MM.1S (cell line): ENCODE data around the gene RPTOR.

Source experiments
- DNase-seq: peaks from one replicate; pipeline ENCODE4 v3.0.0-alpha.2; 2015
- H2AFZ ChIP-seq: fragments of 300-600 bp; sonication (generic); 2 replicates; pipeline ENCODE4 v1.6.0; 2016; ENCODE audit warnings: antibody characterized with exemption, low read length
- H3F3A ChIP-seq: fragments of 300-600 bp; sonication (generic); 2 replicates; pipeline ENCODE4 v1.6.1; 2016; ENCODE audit warnings: mild to moderate bottlenecking, antibody characterized with exemption, low read length, moderate library complexity, mixed read lengths; ENCODE audit not compliant: insufficient read depth
- H3K27ac ChIP-seq: fragments of 300-600 bp; sonication (generic); 2 replicates; pipeline ENCODE4 v1.5.1; 2016; ENCODE audit warnings: mild to moderate bottlenecking, low read length
- H3K27me3 ChIP-seq: fragments of 300-600 bp; sonication (generic); replicated peaks from 2 replicates; pipeline ENCODE4 v1.6.0; 2016; ENCODE audit warnings: low read length; ENCODE audit not compliant: insufficient read depth
- H3K36me3 ChIP-seq: fragments of 300-600 bp; sonication (generic); replicated peaks from 2 replicates; pipeline ENCODE4 v1.6.1; 2016; ENCODE audit warnings: mild to moderate bottlenecking, low read length, mixed read lengths; ENCODE audit not compliant: insufficient read depth
- H3K4me1 ChIP-seq: fragments of 300-600 bp; sonication (generic); 2 replicates; pipeline ENCODE4 v1.6.1; 2016; ENCODE audit warnings: low read length, mixed read lengths
- H3K4me2 ChIP-seq: fragments of 300-600 bp; sonication (generic); 2 replicates; pipeline ENCODE4 v1.6.0; 2016; ENCODE audit warnings: low read depth, low read length
- H3K4me3 ChIP-seq: fragments of 300-600 bp; sonication (generic); 2 replicates; pipeline ENCODE4 v1.5.1; 2016; ENCODE audit warnings: low read length, mixed read lengths
- H3K79me2 ChIP-seq: fragments of 300-600 bp; sonication (generic); 2 replicates; pipeline ENCODE4 v1.6.1; 2016; ENCODE audit warnings: mixed run types, low read length, mixed read lengths
- H3K9ac ChIP-seq: fragments of 300-600 bp; sonication (generic); 2 replicates; pipeline ENCODE4 v1.6.1; 2016; ENCODE audit warnings: low read length, mixed read lengths
- H3K9me2 ChIP-seq: fragments of 300-600 bp; sonication (generic); replicated peaks from 2 replicates; pipeline ENCODE4 v1.6.1; 2016; ENCODE audit warnings: mild to moderate bottlenecking, low read length, mixed read lengths; ENCODE audit not compliant: insufficient read depth
- H3K9me3 ChIP-seq: fragments of 300-600 bp; sonication (generic); replicated peaks from 2 replicates; pipeline ENCODE4 v1.6.1; 2016; ENCODE audit warnings: mild to moderate bottlenecking, low read length, mixed read lengths; ENCODE audit not compliant: insufficient read depth
- H4K20me1 ChIP-seq: fragments of 300-600 bp; sonication (generic); 2 replicates; pipeline ENCODE4 v1.6.1; 2016; ENCODE audit warnings: mild to moderate bottlenecking, low read length, moderate library complexity, mixed read lengths; ENCODE audit not compliant: insufficient read depth
- CTCF ChIP-seq: fragments of 300-600 bp; sonication (generic); IDR thresholded peaks from 2 replicates; pipeline ENCODE4 v1.5.1; 2016; ENCODE audit warnings: antibody characterized with exemption, low read length, mixed read lengths
- EZH2 ChIP-seq: fragments of 300-600 bp; sonication (generic); optimal IDR thresholded peaks from 2 replicates; pipeline ENCODE3; 2017; ENCODE audit warnings: low read depth, mild to moderate bottlenecking, antibody characterized with exemption, low read length, mixed read lengths
- EZH2phosphoT487 ChIP-seq: fragments of 300-600 bp; sonication (generic); IDR thresholded peaks from 2 replicates; pipeline ENCODE4 v1.6.1; 2018; ENCODE audit warnings: antibody characterized with exemption, low read length

RPTOR gene

DNA sequence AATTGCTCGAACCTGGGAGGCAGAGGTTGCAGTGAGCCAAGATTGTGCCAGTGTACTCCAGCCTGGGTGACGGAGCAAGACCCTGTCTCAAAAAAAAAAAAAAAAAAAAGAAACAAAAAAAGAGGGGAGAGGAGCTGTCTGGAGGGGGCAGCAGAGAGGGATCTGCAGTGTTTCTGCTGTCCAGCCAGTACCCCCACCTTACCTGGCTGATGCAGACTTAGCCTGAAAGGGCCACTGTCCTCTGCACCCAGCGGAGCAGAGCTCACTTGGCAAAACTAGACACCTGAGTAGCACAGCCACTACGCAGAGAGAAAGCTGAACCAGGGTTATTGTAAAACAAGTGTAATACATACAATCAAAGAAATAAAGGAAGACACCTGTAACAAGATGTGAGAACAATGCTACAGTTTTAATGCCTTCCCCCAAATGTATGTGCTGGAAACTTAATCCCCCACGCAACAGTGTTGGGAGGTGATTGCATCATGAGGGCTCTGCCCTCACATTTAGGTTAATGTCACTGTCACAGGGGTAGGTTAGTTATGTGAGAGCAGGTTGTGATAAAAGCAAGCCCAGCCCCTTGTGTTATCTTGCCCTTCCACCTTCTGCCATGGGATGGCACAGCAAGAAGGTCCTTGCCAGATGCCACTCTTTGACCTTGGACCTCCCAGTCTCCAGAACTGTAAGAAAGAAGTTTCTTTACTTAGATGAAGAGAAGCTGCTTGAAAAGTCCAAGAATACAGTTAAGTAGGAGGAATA is 211.2 kb downstream of the RPTOR start:
- Histone ChIP-seq H3K27ac (no peak overlapping the region), H3K9me2 (no peaks in the 10 kb centered on the region), H3K4me2 (no peak overlapping the region), H3F3A (no peaks in the 10 kb centered on the region), H2AFZ (no peak overlapping the region), H3K9me3 (no peaks in the 10 kb centered on the region), H3K36me3 (no peaks in the 10 kb centered on the region), H3K4me1 (no peaks in the 10 kb centered on the region), H4K20me1 (no peaks in the 10 kb centered on the region; the same call in 1 of the 2 replicates), H3K27me3 (no peaks in the 10 kb centered on the region), H3K79me2 (no peaks in the 10 kb centered on the region), H3K4me3 (no peak overlapping the region), H3K9ac (no peak overlapping the region)
- DNase-seq: no peak
- TF ChIP-seq EZH2phosphoT487: no peak
- no peak; the same call in 1 of the 2 replicates for TF ChIP-seq CTCF
- no peak for TF ChIP-seq EZH2

DNA sequence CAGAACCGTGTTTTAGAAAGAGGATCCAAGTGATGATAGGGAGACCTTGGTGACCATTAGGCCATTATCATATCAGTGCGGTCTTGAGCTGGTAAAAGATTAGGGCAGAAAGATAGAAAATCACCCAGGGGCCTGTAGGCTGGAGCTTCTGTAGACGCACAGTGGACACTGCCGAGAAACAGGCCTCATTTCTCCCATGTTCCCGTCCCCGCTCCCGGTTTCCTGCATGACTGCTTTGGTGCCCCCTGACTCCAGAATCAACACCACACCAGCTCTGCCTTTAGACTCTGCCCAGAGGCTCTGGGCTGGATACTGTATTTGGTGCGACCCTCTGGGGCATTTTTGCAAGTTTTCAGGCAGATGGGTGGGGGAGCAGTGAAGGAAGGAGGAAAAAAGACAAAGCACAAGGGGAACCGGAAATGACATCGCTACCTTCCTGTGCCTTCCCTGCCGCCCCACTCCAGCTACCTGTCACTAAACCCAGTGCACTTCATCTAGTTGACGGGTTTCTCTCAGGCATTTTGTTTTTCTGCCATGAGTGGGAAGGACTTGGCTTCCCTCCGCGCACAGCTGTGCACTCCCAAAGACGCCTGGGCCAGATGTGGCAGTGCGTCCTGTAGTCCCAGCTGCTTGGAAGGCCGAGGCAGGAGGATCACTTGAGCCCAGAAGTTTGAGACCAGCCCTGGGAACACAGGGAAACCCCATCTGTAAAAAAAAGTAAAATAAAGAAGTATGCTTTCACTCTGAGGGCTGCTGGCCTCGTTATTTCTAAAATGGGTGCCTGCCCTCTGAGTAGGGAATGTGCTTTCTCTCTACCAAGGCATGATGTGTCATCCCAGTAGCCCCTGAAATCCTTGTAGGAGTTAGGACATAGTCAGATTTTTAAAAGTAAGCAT is 214.1 kb downstream of the RPTOR start:
- H3K4me2 ChIP-seq: no peak overlapping the region
- H2AFZ ChIP-seq: no peak overlapping the region
- TF ChIP-seq EZH2: no peak
- no peak for TF ChIP-seq EZH2phosphoT487
- TF ChIP-seq CTCF: no peak
- no peaks in the 10 kb centered on the region for H4K20me1 ChIP-seq
- H3K36me3 ChIP-seq: no peaks in the 10 kb centered on the region
- no peak for DNase-seq
- no peak overlapping the region for H3K4me3 ChIP-seq
- peaks cover 3% of the 10 kb centered on the region; the same call in 1 of the 2 replicates for H3K4me1 ChIP-seq
- no peaks in the 10 kb centered on the region for H3K27me3 ChIP-seq
- H3K27ac ChIP-seq: no peak overlapping the region
- H3K9me3 ChIP-seq: no peaks in the 10 kb centered on the region
- H3K9me2 ChIP-seq: no peaks in the 10 kb centered on the region
- H3F3A ChIP-seq: no peaks in the 10 kb centered on the region
- H3K9ac ChIP-seq: no peak overlapping the region
- H3K79me2 ChIP-seq: no peaks in the 10 kb centered on the region

DNA sequence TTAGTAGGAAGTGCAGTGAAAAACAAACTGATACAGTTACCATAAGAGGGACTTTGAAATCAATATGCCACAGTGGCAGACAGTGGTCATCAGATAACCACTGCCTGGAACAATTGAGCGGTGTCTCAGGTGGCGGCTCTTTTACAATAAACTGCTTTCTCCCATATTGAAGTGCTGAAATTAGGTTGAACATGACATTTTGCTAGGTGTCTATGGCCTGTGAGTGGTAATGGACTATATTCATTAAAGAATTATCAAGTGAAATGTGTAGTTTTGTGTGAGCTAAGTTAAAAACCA is 214.7 kb downstream of the RPTOR start:
- H3K79me2 ChIP-seq: no peaks in the 10 kb centered on the region
- no peak overlapping the region for H3K27ac ChIP-seq
- H4K20me1 ChIP-seq: no peaks in the 10 kb centered on the region
- H3K36me3 ChIP-seq: no peaks in the 10 kb centered on the region
- H3K4me3 ChIP-seq: no peak overlapping the region
- H2AFZ ChIP-seq: no peak overlapping the region
- DNase-seq: no peak
- no peak overlapping the region for H3K4me2 ChIP-seq
- H3K9me2 ChIP-seq: no peaks in the 10 kb centered on the region
- no peaks in the 10 kb centered on the region for H3F3A ChIP-seq
- no peak overlapping the region for H3K9ac ChIP-seq
- TF ChIP-seq EZH2 (no peak), EZH2phosphoT487 (no peak), CTCF (no peak)
- H3K9me3 ChIP-seq: no peaks in the 10 kb centered on the region
- peaks cover 3% of the 10 kb centered on the region; the same call in 1 of the 2 replicates for H3K4me1 ChIP-seq
- H3K27me3 ChIP-seq: no peaks in the 10 kb centered on the region
